OCI-LY7 (cell line): ENCODE results near the gene GFER. TPM values are rescaled to one million over a fixed set of nuclear protein-coding genes. Genes with fewer than 3 reads are reported as not detected.

ENCODE experiments used
- BruUV-seq: library from RNA; stranded (reverse); fragments of 400-500 nt; replicated peaks from 2 replicates; lab custom pipeline; 2021; lab: Mats Ljungman, UMichigan
- CTCF ChIA-PET: fragments of 300-600 bp; sonication (Branson Sonifier 250); formaldehyde crosslinking; loops from one replicate; lab custom pipeline; 2022; ENCODE audit warnings: antibody characterized with exemption; ENCODE audit not compliant: unreplicated experiment; lab: Charles Lee
- POLR2A ChIA-PET: fragments of 300-600 bp; sonication (Branson Sonifier 250); formaldehyde crosslinking; loops from one replicate; lab custom pipeline; 2022; ENCODE audit warnings: antibody characterized with exemption; lab: Charles Lee
- DNase-seq: peaks from one replicate; pipeline ENCODE4 v3.0.0-alpha.2; 2015; ENCODE audit warnings: low spot score
- H2AFZ ChIP-seq: fragments of 200-600 bp; sonication (generic), shearing (Covaris generic); 2 replicates; pipeline ENCODE4 v1.6.1; 2014; ENCODE audit warnings: mild to moderate bottlenecking, antibody characterized with exemption, low read length, moderate library complexity
- H3K27ac ChIP-seq: fragments of 200-600 bp; sonication (generic); 2 replicates; pipeline ENCODE4 v1.5.1; 2014; ENCODE audit warnings: mixed run types, low read depth, mild to moderate bottlenecking, moderate library complexity, low read length, inconsistent platforms; ENCODE audit not compliant: poor library complexity, severe bottlenecking
- H3K36me3 ChIP-seq: fragments of 200-600 bp; sonication (generic); 2 replicates; pipeline ENCODE4 v1.6.1; 2014; ENCODE audit warnings: mild to moderate bottlenecking, antibody characterized with exemption, low read length, moderate library complexity, mixed read lengths; ENCODE audit not compliant: insufficient read depth
- H3K4me1 ChIP-seq: fragments of 200-600 bp; sonication (generic); 2 replicates; pipeline ENCODE4 v1.5.1; 2014; ENCODE audit warnings: mild to moderate bottlenecking, low read length; ENCODE audit not compliant: insufficient read depth, poor library complexity, severe bottlenecking
- H3K4me2 ChIP-seq: fragments of 200-600 bp; sonication (generic); 2 replicates; pipeline ENCODE4 v1.6.1; 2014; ENCODE audit warnings: mild to moderate bottlenecking, low read length
- H3K4me3 ChIP-seq: fragments of 200-600 bp; sonication (generic); 2 replicates; pipeline ENCODE4 v1.5.1; 2014; ENCODE audit warnings: mild to moderate bottlenecking, low read depth, low read length; ENCODE audit not compliant: poor library complexity, severe bottlenecking
- H3K79me2 ChIP-seq: fragments of 200-600 bp; sonication (generic); 2 replicates; pipeline ENCODE4 v1.6.1; 2016; ENCODE audit warnings: low read depth, mild to moderate bottlenecking, low read length, moderate library complexity, mixed read lengths; ENCODE audit not compliant: insufficient read depth
- H3K9me2 ChIP-seq: fragments of 200-600 bp; sonication (generic); 2 replicates; pipeline ENCODE4 v1.6.1; 2016; ENCODE audit warnings: mild to moderate bottlenecking, low read length, mixed read lengths; ENCODE audit not compliant: insufficient read depth
- H3K9me3 ChIP-seq: fragments of 200-600 bp; sonication (generic); 2 replicates; pipeline ENCODE4 v1.6.1; 2014; ENCODE audit warnings: mild to moderate bottlenecking, mixed run types, low read length, mixed read lengths
- H4K20me1 ChIP-seq: fragments of 200-600 bp; sonication (generic); 2 replicates; pipeline ENCODE4 v1.6.1; 2014; ENCODE audit warnings: mild to moderate bottlenecking, antibody characterized with exemption, low read length, moderate library complexity, mixed read lengths; ENCODE audit not compliant: insufficient read depth
- EZH2phosphoT487 ChIP-seq: fragments of 200-600 bp; sonication (generic); IDR thresholded peaks from 2 replicates; pipeline ENCODE4 v1.6.1; 2018; ENCODE audit warnings: low read depth, borderline replicate concordance, mild to moderate bottlenecking, mixed run types, antibody characterized with exemption, low read length, moderate library complexity, mixed read lengths
- intact Hi-C: fragments of 100-400 bp; cut with micrococcal nuclease; formaldehyde crosslinking; loops from one replicate; pipeline ENCODE4 v1.10.0; 2022; ENCODE audit not compliant: unreplicated experiment
- total RNA-seq, 2 experiments: library from RNA; depleted of rRNA in 1 of 2; stranded (reverse); fragments of >200 nt in 1 of 2; shearing (Covaris generic) in 1 of 2; gene quantifications; 2 replicates each; pipeline ENCODE4 v1.2.3, GENCODE V29; 2014 to 2022
- TF ChIP-seq, protein P1 (sequence below): fragments of 200-600 bp; sonication (generic); conservative IDR thresholded peaks from 2 replicates; pipeline ENCODE4 v1.5.1; 2014; ENCODE audit warnings: mild to moderate bottlenecking, antibody characterized with exemption, low read length, moderate library complexity, mixed read lengths

The GFER gene
- total RNA-seq, 2 experiments from 2014 or later = 32.3 to 40.2 TPM

DNA sequence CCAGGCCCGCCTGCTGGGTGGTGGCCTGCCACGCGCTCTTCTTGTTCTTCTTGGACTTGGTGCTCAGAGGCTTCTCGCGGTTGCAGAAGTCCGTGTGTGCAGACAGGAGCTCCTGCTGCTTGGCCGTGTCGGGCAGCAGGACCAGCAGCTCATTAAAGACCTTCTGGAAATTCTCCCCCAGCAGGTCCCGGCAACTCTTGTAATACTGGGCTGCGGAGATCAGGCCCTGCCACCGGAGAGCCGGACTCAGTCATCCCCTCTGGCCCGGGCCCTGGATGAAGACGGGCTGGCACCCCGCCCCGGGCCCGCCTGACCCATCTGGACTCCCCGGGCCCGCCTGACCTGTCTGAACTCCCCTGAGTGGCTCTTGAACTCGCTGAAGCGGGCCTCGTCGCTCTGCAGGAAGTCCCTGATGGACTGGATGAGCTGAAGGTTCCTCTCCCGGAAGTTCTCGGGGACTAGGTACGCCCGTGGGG is 14.4 kb downstream of the GFER start:
- Histone ChIP-seq H2AFZ (no peak overlapping the region), H3K27ac (no peak overlapping the region), H3K4me3 (no peak overlapping the region), H4K20me1 (no peaks in the 10 kb centered on the region; the same call in 1 of the 2 replicates), H3K79me2 (no peaks in the 10 kb centered on the region; the same call in 1 of the 2 replicates), H3K9me2 (no peaks in the 10 kb centered on the region), H3K4me2 (no peak overlapping the region), H3K4me1 (peaks cover 8% of the 10 kb centered on the region), H3K9me3 (no peaks in the 10 kb centered on the region), H3K36me3 (peaks cover 80% of the 10 kb centered on the region)
- no TSS peak for BruUV-seq
- ChIA-PET CTCF (no interaction called here), POLR2A (no interaction called here)
- TF ChIP-seq, protein P1, sequence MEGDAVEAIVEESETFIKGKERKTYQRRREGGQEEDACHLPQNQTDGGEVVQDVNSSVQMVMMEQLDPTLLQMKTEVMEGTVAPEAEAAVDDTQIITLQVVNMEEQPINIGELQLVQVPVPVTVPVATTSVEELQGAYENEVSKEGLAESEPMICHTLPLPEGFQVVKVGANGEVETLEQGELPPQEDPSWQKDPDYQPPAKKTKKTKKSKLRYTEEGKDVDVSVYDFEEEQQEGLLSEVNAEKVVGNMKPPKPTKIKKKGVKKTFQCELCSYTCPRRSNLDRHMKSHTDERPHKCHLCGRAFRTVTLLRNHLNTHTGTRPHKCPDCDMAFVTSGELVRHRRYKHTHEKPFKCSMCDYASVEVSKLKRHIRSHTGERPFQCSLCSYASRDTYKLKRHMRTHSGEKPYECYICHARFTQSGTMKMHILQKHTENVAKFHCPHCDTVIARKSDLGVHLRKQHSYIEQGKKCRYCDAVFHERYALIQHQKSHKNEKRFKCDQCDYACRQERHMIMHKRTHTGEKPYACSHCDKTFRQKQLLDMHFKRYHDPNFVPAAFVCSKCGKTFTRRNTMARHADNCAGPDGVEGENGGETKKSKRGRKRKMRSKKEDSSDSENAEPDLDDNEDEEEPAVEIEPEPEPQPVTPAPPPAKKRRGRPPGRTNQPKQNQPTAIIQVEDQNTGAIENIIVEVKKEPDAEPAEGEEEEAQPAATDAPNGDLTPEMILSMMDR = no peak
- DNase-seq = no peak
- intact Hi-C loops = no loop called here

DNA sequence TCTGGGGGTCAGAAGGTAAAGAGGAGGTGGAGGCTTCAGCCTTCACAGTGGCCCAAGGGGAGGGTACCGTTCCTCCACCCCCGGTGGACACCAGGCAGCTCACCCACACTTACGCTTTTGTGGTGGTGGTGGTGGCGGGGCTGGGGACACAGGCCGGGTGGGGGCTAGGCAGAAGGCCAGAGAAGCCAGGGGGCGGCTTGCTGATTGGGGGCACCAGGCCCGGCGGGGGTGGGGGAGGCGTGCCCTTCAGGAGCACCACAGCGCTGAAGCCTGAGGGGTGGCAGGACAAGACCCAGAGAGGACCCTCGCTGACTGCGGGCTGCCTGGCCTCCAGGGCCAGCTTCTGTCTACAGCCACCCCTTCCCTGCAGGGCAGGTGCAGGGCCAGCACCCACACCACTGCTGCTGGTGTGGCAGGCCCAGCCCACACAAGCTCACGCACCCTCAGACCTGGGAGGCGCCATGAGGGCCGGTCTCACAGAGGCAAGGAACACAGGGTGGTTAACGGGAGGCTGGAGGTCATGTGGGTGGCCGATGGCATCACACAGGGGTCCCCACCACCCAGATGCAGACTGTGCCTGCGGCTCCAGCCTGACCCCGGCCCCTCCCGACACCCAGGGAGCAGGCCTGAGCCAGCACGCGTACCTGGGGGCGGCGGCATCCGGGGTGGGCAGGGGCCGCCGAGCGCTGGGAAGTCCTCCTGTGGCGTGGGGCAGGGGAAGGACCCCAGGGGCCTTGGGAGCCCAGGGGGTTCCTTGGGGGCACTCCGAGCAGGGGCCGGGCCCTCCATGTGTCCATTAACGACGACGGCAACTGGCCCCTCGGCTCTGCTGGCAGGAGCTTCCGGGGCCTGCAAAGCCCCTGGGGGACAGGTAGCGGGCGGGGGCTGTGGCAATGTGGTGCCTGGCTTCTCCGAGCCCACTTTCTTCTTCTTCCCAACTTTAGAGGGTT is 15.1 kb downstream of the GFER start:
- H3K4me2 ChIP-seq = no peak overlapping the region
- no peak overlapping the region for H2AFZ ChIP-seq
- H3K27ac ChIP-seq = no peak overlapping the region
- H3K79me2 ChIP-seq = no peaks in the 10 kb centered on the region; the same call in 1 of the 2 replicates
- ChIA-PET CTCF (no interaction called here), POLR2A (no interaction called here)
- H3K4me3 ChIP-seq = no peak overlapping the region
- H3K9me2 ChIP-seq = no peaks in the 10 kb centered on the region
- H3K9me3 ChIP-seq = no peaks in the 10 kb centered on the region
- no peak for DNase-seq
- peaks cover 84% of the 10 kb centered on the region for H3K36me3 ChIP-seq
- no TSS peak for BruUV-seq
- intact Hi-C loops = no loop called here
- H4K20me1 ChIP-seq = no peaks in the 10 kb centered on the region; the same call in 1 of the 2 replicates
- H3K4me1 ChIP-seq = peaks cover 4% of the 10 kb centered on the region
- no peak for TF ChIP-seq EZH2phosphoT487
- TF ChIP-seq, protein P1 = no peak
